ENCODE results near the gene AKAP13.
"Not testable (repeated sequence)": the region's sequence is repeated elsewhere in the genome, so short reads cannot be mapped to it uniquely, and the experiment has no call there.

The AKAP13 gene

DNA sequence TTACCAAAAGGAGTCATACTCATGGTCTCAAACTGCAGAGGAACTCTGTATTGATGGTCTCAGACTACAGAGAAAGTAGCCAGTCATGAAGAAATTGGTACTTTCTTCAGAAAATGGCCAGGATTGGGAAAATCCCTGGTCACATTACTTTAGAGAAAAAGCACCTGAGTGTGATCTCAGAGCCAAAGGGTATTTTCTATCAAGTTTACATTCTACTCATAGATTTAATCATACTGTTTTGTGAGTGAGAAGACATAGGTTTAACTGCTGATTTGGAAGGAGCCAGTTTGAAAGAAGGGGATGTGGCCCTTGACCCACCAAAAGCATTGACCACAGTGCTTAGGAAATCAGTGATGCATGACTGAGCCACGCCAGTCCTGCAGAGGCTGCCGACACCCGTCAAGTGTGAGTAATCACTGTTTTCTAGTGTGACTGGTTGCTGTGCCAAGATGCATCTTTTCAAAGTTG is 203.6 kb downstream of the AKAP13 start:
- Histone ChIP-seq H2AFZ (no peak overlapping the region), H3K9ac (no peak overlapping the region), H3K27ac (peak overlapping the region; percentile 64), H3K4me3 (ENCODE audit: low read depth, low read length) (no peak overlapping the region), H3K79me2 (no peaks in the 10 kb centered on the region), H3K4me2 (ENCODE audit: low read length) (no peak overlapping the region), H3K9me3 (ENCODE audit: control insufficient read depth, low read length) (no peaks in the 10 kb centered on the region), H3K4me1 (peaks cover 12% of the 10 kb centered on the region), H3K27me3 (ENCODE audit: control insufficient read depth, insufficient read depth, low read length) (no peaks in the 10 kb centered on the region), H3K36me3 (ENCODE audit: control insufficient read depth, insufficient read depth, low read length) (no peaks in the 10 kb centered on the region)
- TF ChIP-seq, protein P1, sequence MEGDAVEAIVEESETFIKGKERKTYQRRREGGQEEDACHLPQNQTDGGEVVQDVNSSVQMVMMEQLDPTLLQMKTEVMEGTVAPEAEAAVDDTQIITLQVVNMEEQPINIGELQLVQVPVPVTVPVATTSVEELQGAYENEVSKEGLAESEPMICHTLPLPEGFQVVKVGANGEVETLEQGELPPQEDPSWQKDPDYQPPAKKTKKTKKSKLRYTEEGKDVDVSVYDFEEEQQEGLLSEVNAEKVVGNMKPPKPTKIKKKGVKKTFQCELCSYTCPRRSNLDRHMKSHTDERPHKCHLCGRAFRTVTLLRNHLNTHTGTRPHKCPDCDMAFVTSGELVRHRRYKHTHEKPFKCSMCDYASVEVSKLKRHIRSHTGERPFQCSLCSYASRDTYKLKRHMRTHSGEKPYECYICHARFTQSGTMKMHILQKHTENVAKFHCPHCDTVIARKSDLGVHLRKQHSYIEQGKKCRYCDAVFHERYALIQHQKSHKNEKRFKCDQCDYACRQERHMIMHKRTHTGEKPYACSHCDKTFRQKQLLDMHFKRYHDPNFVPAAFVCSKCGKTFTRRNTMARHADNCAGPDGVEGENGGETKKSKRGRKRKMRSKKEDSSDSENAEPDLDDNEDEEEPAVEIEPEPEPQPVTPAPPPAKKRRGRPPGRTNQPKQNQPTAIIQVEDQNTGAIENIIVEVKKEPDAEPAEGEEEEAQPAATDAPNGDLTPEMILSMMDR (IDR thresholded peaks at IDR 0.05) = no peak

DNA sequence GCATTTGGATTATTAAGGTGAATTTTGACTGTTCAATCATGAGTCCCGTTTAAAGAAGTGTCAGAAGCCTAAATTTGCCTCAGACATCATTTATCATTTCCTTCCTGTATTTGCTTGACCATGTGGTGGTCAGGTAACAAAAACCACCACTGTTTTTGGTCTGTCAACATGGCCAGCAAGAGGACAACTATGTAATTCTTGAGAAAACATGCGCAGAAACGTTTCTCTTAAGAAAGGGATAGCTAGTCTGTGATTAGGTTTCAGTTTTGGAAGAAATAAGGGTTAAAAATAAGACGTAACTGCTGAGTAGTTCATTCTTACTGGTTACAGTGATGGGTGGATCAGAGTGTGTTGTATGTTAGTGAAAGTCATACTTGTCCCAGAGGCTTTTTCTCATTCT is 204.5 kb downstream of the AKAP13 start:
- H2AFZ ChIP-seq = no peak overlapping the region
- no peak overlapping the region for H3K4me3 ChIP-seq (ENCODE audit: low read depth, low read length)
- H3K9ac ChIP-seq = no peak overlapping the region
- H3K27ac ChIP-seq = no peak overlapping the region
- no peaks in the 10 kb centered on the region for H3K79me2 ChIP-seq
- no peak overlapping the region for H3K4me2 ChIP-seq (ENCODE audit: low read length)
- no peaks in the 10 kb centered on the region for H3K9me3 ChIP-seq (ENCODE audit: control insufficient read depth, low read length)
- no peaks in the 10 kb centered on the region for H3K27me3 ChIP-seq (ENCODE audit: control insufficient read depth, insufficient read depth, low read length)
- peaks cover 6% of the 10 kb centered on the region for H3K4me1 ChIP-seq
- no peaks in the 10 kb centered on the region for H3K36me3 ChIP-seq (ENCODE audit: control insufficient read depth, insufficient read depth, low read length)
- TF ChIP-seq, protein P1 (IDR thresholded peaks at IDR 0.05) = no peak

DNA sequence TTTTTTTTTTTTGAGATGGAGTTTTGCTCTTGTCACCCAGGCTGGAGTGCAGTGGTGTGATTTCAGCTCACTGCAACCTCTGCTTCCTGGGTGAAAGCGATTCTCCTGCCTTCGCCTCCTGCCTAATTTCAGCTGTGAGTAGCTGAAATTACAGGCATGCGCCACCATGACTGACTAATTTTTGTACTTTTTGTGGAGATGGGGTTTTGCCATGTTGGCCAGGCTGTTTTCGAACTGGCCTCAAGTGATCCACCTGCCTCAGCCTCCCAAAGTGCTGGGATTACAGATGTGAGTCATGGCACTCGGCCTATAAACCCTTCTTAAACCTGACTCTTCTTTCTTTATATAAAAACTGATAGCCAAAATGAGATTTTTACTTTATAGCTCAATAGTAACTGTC is 205.8 kb downstream of the AKAP13 start:
- not testable (repeated sequence) for H3K9me3 ChIP-seq (ENCODE audit: control insufficient read depth, low read length); H2AFZ ChIP-seq; H3K27ac ChIP-seq; H3K4me2 ChIP-seq (ENCODE audit: low read length); H3K4me1 ChIP-seq; H3K27me3 ChIP-seq (ENCODE audit: control insufficient read depth, insufficient read depth, low read length); H3K36me3 ChIP-seq (ENCODE audit: control insufficient read depth, insufficient read depth, low read length); H3K4me3 ChIP-seq (ENCODE audit: low read depth, low read length); H3K79me2 ChIP-seq; H3K9ac ChIP-seq

DNA sequence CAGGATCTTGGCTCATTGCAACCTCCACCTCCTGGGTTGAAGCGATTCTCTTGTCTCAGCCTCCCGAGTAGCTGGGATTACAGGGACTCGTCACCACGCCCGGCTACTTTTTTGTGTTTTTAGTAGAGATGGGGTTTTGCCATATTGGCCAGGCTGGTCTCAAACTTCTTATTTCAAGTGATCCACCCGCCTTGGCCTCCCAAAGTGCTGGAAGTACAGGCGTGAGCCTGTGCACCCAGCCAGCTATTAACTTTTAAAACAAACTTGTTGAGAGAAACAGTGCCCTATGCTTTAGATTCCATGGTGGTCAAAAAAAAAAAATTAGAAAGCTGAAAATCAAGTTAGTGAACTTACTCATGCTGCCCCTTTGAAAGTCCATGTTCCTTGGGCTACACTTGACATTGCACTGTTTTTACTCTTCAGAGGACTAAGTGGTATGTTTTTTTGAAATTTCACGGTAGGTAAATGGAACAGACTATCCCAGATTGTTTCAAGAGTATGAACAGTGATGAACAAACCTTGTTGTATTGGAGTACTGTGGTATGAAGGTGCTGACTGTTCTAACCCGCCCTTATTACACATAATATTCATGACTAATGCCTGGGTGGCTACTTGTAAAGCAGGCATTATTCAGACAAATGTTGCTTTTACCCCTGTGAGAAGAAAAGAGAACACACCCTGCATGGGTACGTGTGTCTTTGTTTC is 207.5 kb downstream of the AKAP13 start:
- H3K27me3 ChIP-seq (ENCODE audit: control insufficient read depth, insufficient read depth, low read length) = no peaks in the 10 kb centered on the region
- H3K9me3 ChIP-seq (ENCODE audit: control insufficient read depth, low read length) = no peaks in the 10 kb centered on the region
- no peak overlapping the region for H2AFZ ChIP-seq
- H3K4me2 ChIP-seq (ENCODE audit: low read length) = no peak overlapping the region
- no peaks in the 10 kb centered on the region for H3K36me3 ChIP-seq (ENCODE audit: control insufficient read depth, insufficient read depth, low read length)
- no peak overlapping the region for H3K27ac ChIP-seq
- no peak overlapping the region for H3K4me3 ChIP-seq (ENCODE audit: low read depth, low read length)
- H3K4me1 ChIP-seq = peaks cover 4% of the 10 kb centered on the region
- no peak overlapping the region for H3K9ac ChIP-seq
- no peaks in the 10 kb centered on the region for H3K79me2 ChIP-seq
- TF ChIP-seq, protein P1 (IDR thresholded peaks at IDR 0.05) = no peak

DNA sequence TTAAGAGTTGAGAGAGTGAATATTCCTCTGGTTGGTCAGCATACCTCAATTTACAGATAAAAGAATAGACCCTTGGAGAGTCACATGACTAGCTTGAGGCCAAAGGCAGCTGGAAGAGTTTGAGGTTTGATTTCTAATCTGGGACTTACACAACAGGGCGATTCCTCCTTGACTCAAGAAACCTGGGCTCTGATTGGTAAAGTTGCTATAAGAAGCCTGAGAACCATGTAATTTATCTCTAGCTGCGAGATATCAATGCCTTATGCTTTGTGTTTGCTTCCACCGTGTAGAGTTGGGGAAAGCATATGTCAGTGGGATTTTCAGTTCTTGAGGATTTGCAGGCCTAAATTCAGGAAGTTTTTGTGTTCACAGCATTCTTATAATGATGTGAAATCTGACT is 208.3 kb downstream of the AKAP13 start:
- TF ChIP-seq, protein P1 (IDR thresholded peaks at IDR 0.05) = no peak
- H3K4me2 ChIP-seq (ENCODE audit: low read length) = no peak overlapping the region
- peaks cover 2% of the 10 kb centered on the region for H3K4me1 ChIP-seq
- no peak overlapping the region for H2AFZ ChIP-seq
- no peak overlapping the region for H3K9ac ChIP-seq
- no peaks in the 10 kb centered on the region for H3K9me3 ChIP-seq (ENCODE audit: control insufficient read depth, low read length)
- no peak overlapping the region for H3K4me3 ChIP-seq (ENCODE audit: low read depth, low read length)
- no peak overlapping the region for H3K27ac ChIP-seq
- no peaks in the 10 kb centered on the region for H3K27me3 ChIP-seq (ENCODE audit: control insufficient read depth, insufficient read depth, low read length)
- H3K36me3 ChIP-seq (ENCODE audit: control insufficient read depth, insufficient read depth, low read length) = no peaks in the 10 kb centered on the region
- no peaks in the 10 kb centered on the region for H3K79me2 ChIP-seq

Measured in parathyroid adenoma (tissue), 2 donors.